NAMALWA (cell line): ENCODE data around the gene ZNF638.

Experiments used
- DNase-seq: peaks from one replicate; pipeline ENCODE4 v3.0.0-alpha.2; 2015; ENCODE audit warnings: low spot score

ZNF638 gene

GRCh38 chr2:71469403-71470398, 138.1 kb downstream of the ZNF638 start:
- no peak for DNase-seq

- DNase-seq, result no peak
These were observed 139.7 kb downstream of the ZNF638 start for GRCh38 chr2:71471276-71471675.

- DNase-seq, result no peak
These were observed 140.4 kb downstream of the ZNF638 start for GRCh38 chr2:71472019-71472418.

- DNase-seq, result no peak
These were observed 141.9 kb downstream of the ZNF638 start for GRCh38 chr2:71473346-71474031.

- no peak for DNase-seq
These were observed 142.6 kb downstream of the ZNF638 start for GRCh38 chr2:71474116-71474743.

- no peak for DNase-seq
These were observed 143.3 kb downstream of the ZNF638 start for GRCh38 chr2:71474744-71475397.

- DNase-seq, result no peak
These were observed 144.9 kb downstream of the ZNF638 start for GRCh38 chr2:71476495-71476894.

GRCh38 chr2:71477231-71477691, 145.7 kb downstream of the ZNF638 start:
- no peak for DNase-seq

- no peak for DNase-seq
These were observed 147.2 kb downstream of the ZNF638 start for GRCh38 chr2:71478806-71479205.

GRCh38 chr2:71479261-71479660, 147.7 kb downstream of the ZNF638 start:
- DNase-seq, result no peak

GRCh38 chr2:71481111-71481510, 149.5 kb downstream of the ZNF638 start:
- DNase-seq, result no peak

- no peak for DNase-seq
These were observed 150.5 kb downstream of the ZNF638 start for GRCh38 chr2:71482055-71482454.

GRCh38 chr2:71483246-71483645, 151.7 kb downstream of the ZNF638 start:
- no peak for DNase-seq

GRCh38 chr2:71484354-71484753, 152.8 kb downstream of the ZNF638 start:
- no peak for DNase-seq
